ENCODE data around the gene CBLC. TPM values are rescaled to one million over a fixed set of nuclear protein-coding genes. Genes with fewer than 3 reads are reported as not detected.

The CBLC gene
- polyA plus RNA-seq, 1 donor (not counting 4 experiments of a cell fraction or from before 2014, with no cell fraction given) = 27.8 TPM

DNA sequence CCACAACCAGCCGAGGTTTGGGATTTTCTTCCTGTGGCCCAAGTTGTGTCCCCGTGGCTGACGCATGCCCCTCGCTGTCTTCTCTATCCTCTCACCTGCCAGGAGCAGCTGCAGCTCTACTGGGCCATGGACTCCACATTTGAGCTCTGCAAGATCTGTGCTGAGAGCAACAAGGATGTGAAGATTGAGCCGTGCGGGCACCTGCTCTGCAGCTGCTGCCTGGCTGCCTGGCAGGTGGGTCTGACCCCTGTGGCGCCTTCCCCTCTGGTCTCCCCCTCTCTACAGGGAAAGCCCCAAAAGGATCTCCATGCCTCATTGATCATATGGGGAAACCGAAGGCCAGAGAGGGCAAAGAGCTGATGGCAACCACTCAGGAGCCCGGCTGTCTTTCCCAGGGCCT is 14.6 kb downstream of the CBLC start:
- FAIRE-seq = no peak
- TF ChIP-seq, protein P1, sequence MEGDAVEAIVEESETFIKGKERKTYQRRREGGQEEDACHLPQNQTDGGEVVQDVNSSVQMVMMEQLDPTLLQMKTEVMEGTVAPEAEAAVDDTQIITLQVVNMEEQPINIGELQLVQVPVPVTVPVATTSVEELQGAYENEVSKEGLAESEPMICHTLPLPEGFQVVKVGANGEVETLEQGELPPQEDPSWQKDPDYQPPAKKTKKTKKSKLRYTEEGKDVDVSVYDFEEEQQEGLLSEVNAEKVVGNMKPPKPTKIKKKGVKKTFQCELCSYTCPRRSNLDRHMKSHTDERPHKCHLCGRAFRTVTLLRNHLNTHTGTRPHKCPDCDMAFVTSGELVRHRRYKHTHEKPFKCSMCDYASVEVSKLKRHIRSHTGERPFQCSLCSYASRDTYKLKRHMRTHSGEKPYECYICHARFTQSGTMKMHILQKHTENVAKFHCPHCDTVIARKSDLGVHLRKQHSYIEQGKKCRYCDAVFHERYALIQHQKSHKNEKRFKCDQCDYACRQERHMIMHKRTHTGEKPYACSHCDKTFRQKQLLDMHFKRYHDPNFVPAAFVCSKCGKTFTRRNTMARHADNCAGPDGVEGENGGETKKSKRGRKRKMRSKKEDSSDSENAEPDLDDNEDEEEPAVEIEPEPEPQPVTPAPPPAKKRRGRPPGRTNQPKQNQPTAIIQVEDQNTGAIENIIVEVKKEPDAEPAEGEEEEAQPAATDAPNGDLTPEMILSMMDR (optimal IDR thresholded peaks at IDR 0.05 in 1 of 3, IDR thresholded peaks at IDR 0.05 in 1 of 3, conservative IDR thresholded peaks at IDR 0.05 in 1 of 3; ENCODE audit: extremely low read depth in 1 of 3, insufficient read depth in 2 of 3, low read length in 3 of 3) = no peak
- no peak for TF ChIP-seq EZH2 (IDR thresholded peaks at IDR 0.05; ENCODE audit: low read length)
- no peak overlapping the region for H3K9ac ChIP-seq (ENCODE audit: control insufficient read depth, extremely low read depth, insufficient read depth, low read length)
- H3K4me2 ChIP-seq (ENCODE audit: control insufficient read depth, extremely low read depth, insufficient read depth, low read depth, low read length) = no peak overlapping the region
- peaks cover 4% of the 10 kb centered on the region for H3K79me2 ChIP-seq (ENCODE audit: control insufficient read depth, insufficient read depth, low read length)
- H3K9me3 ChIP-seq (ENCODE audit: control insufficient read depth, low read depth, low read length) = no peaks in the 10 kb centered on the region
- H3K27ac ChIP-seq (ENCODE audit: control insufficient read depth, insufficient read depth, low read length) = no peak overlapping the region
- H3K36me3 ChIP-seq (ENCODE audit: control insufficient read depth in 2 of 2, extremely low read depth in 1 of 2, insufficient read depth in 2 of 2, low read length in 2 of 2) = peaks cover 45 to 47% of the 10 kb centered on the region in 2 experiments
- DNase-seq (ENCODE audit: low read depth, low spot score) = no peak
- no peaks in the 10 kb centered on the region for H3K4me1 ChIP-seq (ENCODE audit: control insufficient read depth, extremely low read depth, insufficient read depth, low read length)
- dilution Hi-C loops (cut with MboI; ENCODE audit: extremely low pct_ligation_motif_present, low sequenced_read_pairs) = no loop called here
- H3K27me3 ChIP-seq (ENCODE audit: control insufficient read depth, extremely low read depth, insufficient read depth, low read length) = no peaks in the 10 kb centered on the region
- H3K4me3 ChIP-seq (ENCODE audit: control insufficient read depth in 2 of 3, extremely low read depth in 1 of 3, insufficient read depth in 2 of 3, low read depth in 1 of 3, low read length in 3 of 3) = no peak overlapping the region
- no peaks in the 10 kb centered on the region for H3K9me1 ChIP-seq (ENCODE audit: control insufficient read depth, extremely low read depth, insufficient read depth, low read length)
- peaks cover 3% of the 10 kb centered on the region for H4K20me1 ChIP-seq (ENCODE audit: control insufficient read depth, extremely low read depth, insufficient read depth, low read length)
- no peak overlapping the region for H2AFZ ChIP-seq (ENCODE audit: control insufficient read depth, low read length)

DNA sequence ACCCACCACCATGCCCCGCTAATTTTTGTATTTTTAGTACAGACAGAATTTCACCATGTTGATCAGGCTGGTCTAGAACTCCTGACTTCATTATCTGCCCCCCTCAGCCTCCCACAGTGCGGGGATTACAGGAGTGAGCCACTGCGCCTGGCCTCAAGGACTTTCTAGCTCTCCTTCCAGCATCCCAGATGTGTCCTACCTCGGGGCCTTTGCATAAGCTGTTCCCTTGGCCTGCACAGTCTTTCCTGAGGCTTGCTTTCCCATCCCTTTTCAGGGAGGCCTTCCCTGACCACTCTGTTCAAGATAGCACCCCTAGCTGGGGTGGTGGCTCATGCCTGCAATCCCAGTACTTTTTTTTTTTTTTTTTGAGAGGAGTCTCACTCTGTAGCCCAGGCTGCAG is 16.9 kb downstream of the CBLC start:
- H3K4me3 ChIP-seq (ENCODE audit: control insufficient read depth in 2 of 3, extremely low read depth in 1 of 3, insufficient read depth in 2 of 3, low read depth in 1 of 3, low read length in 3 of 3) = no peak overlapping the region
- no peak for DNase-seq (ENCODE audit: low read depth, low spot score)
- H4K20me1 ChIP-seq (ENCODE audit: control insufficient read depth, extremely low read depth, insufficient read depth, low read length) = peaks cover 6% of the 10 kb centered on the region
- TF ChIP-seq, protein P1 (optimal IDR thresholded peaks at IDR 0.05 in 1 of 3, IDR thresholded peaks at IDR 0.05 in 1 of 3, conservative IDR thresholded peaks at IDR 0.05 in 1 of 3; ENCODE audit: extremely low read depth in 1 of 3, insufficient read depth in 2 of 3, low read length in 3 of 3) = no peak
- TF ChIP-seq EZH2 (IDR thresholded peaks at IDR 0.05; ENCODE audit: low read length) = no peak
- no peaks in the 10 kb centered on the region for H3K9me3 ChIP-seq (ENCODE audit: control insufficient read depth, low read depth, low read length)
- no peaks in the 10 kb centered on the region for H3K27me3 ChIP-seq (ENCODE audit: control insufficient read depth, extremely low read depth, insufficient read depth, low read length)
- no peak overlapping the region for H3K27ac ChIP-seq (ENCODE audit: control insufficient read depth, insufficient read depth, low read length)
- no peak overlapping the region for H3K9ac ChIP-seq (ENCODE audit: control insufficient read depth, extremely low read depth, insufficient read depth, low read length)
- no peak overlapping the region for H2AFZ ChIP-seq (ENCODE audit: control insufficient read depth, low read length)
- peaks cover 2% of the 10 kb centered on the region for H3K79me2 ChIP-seq (ENCODE audit: control insufficient read depth, insufficient read depth, low read length)
- H3K4me1 ChIP-seq (ENCODE audit: control insufficient read depth, extremely low read depth, insufficient read depth, low read length) = no peaks in the 10 kb centered on the region
- dilution Hi-C loops (cut with MboI; ENCODE audit: extremely low pct_ligation_motif_present, low sequenced_read_pairs) = no loop called here
- no peaks in the 10 kb centered on the region for H3K9me1 ChIP-seq (ENCODE audit: control insufficient read depth, extremely low read depth, insufficient read depth, low read length)
- FAIRE-seq = no peak
- peaks cover 47% of the 10 kb centered on the region in 2 experiments for H3K36me3 ChIP-seq (ENCODE audit: control insufficient read depth in 2 of 2, extremely low read depth in 1 of 2, insufficient read depth in 2 of 2, low read length in 2 of 2)
- H3K4me2 ChIP-seq (ENCODE audit: control insufficient read depth, extremely low read depth, insufficient read depth, low read depth, low read length) = no peak overlapping the region

All from keratinocyte (primary cell).